B cell (primary cell): Measurements from ENCODE around the gene ABHD2. TPM values are rescaled to one million over a fixed set of nuclear protein-coding genes. Genes with fewer than 3 reads are reported as not detected.

Experiments
- ATAC-seq: fragments of 200-7000 bp; cut with Tn5 transposase; one replicate; pipeline ENCODE4 v1.10.0; 2021; ENCODE audit warnings: low read depth, mild to moderate bottlenecking, moderate number of reproducible peaks, moderate library complexity
- CTCF ChIA-PET: fragments of 350-600 bp; sonication (Branson Sonifier 250); formaldehyde crosslinking; loops from one replicate; lab custom pipeline; 2021; ENCODE audit warnings: antibody characterized with exemption, inconsistent platforms; lab: Charles Lee
- POLR2A ChIA-PET: fragments of 350-600 bp; sonication (Branson Sonifier 250); formaldehyde crosslinking; loops from one replicate; lab custom pipeline; 2021; ENCODE audit warnings: antibody characterized with exemption; lab: Charles Lee
- DNase-seq: peaks from one replicate; pipeline ENCODE4 v3.0.0; 2013
- H2AFZ ChIP-seq: 2 replicates; pipeline ENCODE4 v1.6.1; 2012; ENCODE audit warnings: mild to moderate bottlenecking, low read depth, low read length; ENCODE audit not compliant: insufficient read depth, poor library complexity, severe bottlenecking
- H3K27ac ChIP-seq, 2 donors: 1 replicate in 1 of 2; 2 replicates in 1 of 2; pipeline ENCODE4 v1.5.1; 2012 to 2013; ENCODE audit warnings: low read length in 2 of 2, mild to moderate bottlenecking in 2 of 2, moderate library complexity in 1 of 2
- H3K27me3 ChIP-seq, 4 experiments: fragments of 200-600 bp in 1 of 4; sonication (generic) in 1 of 4; replicated peaks in 1 of 4; 1 replicate in 2 of 4; 2 replicates in 2 of 4; pipeline versions ENCODE4 v1.6.1 to v1.7.0; 2013 to 2016; ENCODE audit warnings: low read length in 3 of 4, mild to moderate bottlenecking in 2 of 4, mixed read lengths in 1 of 4, moderate library complexity in 1 of 4; ENCODE audit not compliant: insufficient read depth in 4 of 4, control insufficient read depth in 3 of 4; ENCODE audit errors: control extremely low read depth in 1 of 4
- H3K36me3 ChIP-seq, 2 experiments: replicated peaks in 1 of 2; 1 replicate in 1 of 2; 2 replicates in 1 of 2; pipeline versions ENCODE4 v1.6.1 to v1.7.1; 2013; ENCODE audit warnings: low read length in 1 of 2; ENCODE audit not compliant: insufficient read depth in 2 of 2, control insufficient read depth in 1 of 2; ENCODE audit errors: control extremely low read depth in 1 of 2, extremely low read depth in 1 of 2
- H3K4me1 ChIP-seq, 2 donors: fragments of 200-600 bp in 1 of 2; sonication (generic) in 1 of 2; 1 replicate in 1 of 2; 2 replicates in 1 of 2; pipeline versions ENCODE4 v1.5.1 to v1.6.1; 2013 to 2017; ENCODE audit warnings: low read length in 2 of 2; ENCODE audit not compliant: control insufficient read depth in 2 of 2, insufficient read depth in 2 of 2
- H3K4me2 ChIP-seq: replicated peaks from 2 replicates; pipeline ENCODE3; 2012; ENCODE audit warnings: mild to moderate bottlenecking, low read depth, low read length; ENCODE audit not compliant: poor library complexity, severe bottlenecking
- H3K4me3 ChIP-seq, 5 experiments: fragments of 200-600 bp in 1 of 5; sonication (generic) in 1 of 5; 1 replicate in 3 of 5; 2 replicates in 2 of 5; pipeline versions ENCODE4 v1.5.1 to v1.7.0; 2011 to 2016; ENCODE audit warnings: low read length in 4 of 5, mild to moderate bottlenecking in 4 of 5, low read depth in 2 of 5, control low read depth in 1 of 5, moderate library complexity in 1 of 5; ENCODE audit not compliant: insufficient read depth in 1 of 5; ENCODE audit errors: control extremely low read depth in 1 of 5, extremely low read depth in 1 of 5
- H3K79me2 ChIP-seq: fragments of 200-600 bp; sonication (generic); one replicate; pipeline ENCODE4 v1.6.0; 2016; ENCODE audit warnings: low read length; ENCODE audit not compliant: control insufficient read depth, insufficient read depth
- H3K9ac ChIP-seq: fragments of 200-600 bp; sonication (generic); 2 replicates; pipeline ENCODE4 v1.6.1; 2017; ENCODE audit warnings: mild to moderate bottlenecking, low read length, moderate library complexity
- H3K9me3 ChIP-seq, 3 donors: one replicate each; pipeline versions ENCODE4 v1.6.1 to v1.7.1; 2013; ENCODE audit warnings: low read length in 2 of 3; ENCODE audit not compliant: control insufficient read depth in 2 of 3, insufficient read depth in 1 of 3; ENCODE audit errors: control extremely low read depth in 1 of 3
- H4K20me1 ChIP-seq: 2 replicates; pipeline ENCODE4 v1.6.0; 2012; ENCODE audit warnings: mild to moderate bottlenecking, low read length; ENCODE audit not compliant: insufficient read depth, control insufficient read depth, poor library complexity, severe bottlenecking
- H3K27ac Mint-ChIP-seq: one replicate; pipeline ENCODE4 v1.8.0; 2021; ENCODE audit warnings: mixed read lengths
- H3K27me3 Mint-ChIP-seq: one replicate; pipeline ENCODE4 v1.8.0; 2021; ENCODE audit warnings: mixed read lengths
- H3K4me1 Mint-ChIP-seq: one replicate; pipeline ENCODE4 v1.8.0; 2021; ENCODE audit warnings: mixed read lengths
- H3K4me3 Mint-ChIP-seq: one replicate; pipeline ENCODE4 v1.8.0; 2021; ENCODE audit warnings: mixed read lengths
- H3K9me3 Mint-ChIP-seq: one replicate; pipeline ENCODE4 v1.8.0; 2022; ENCODE audit warnings: mixed read lengths; ENCODE audit not compliant: insufficient read depth
- EZH2 ChIP-seq: IDR thresholded peaks from 2 replicates; pipeline ENCODE4 v1.6.1; 2012; ENCODE audit warnings: borderline replicate concordance, low read depth, mild to moderate bottlenecking, moderate library complexity, low read length; ENCODE audit not compliant: insufficient read depth, poor library complexity, severe bottlenecking
- WGBS: methylation state at CpG from one replicate; pipeline ENCODE4 v1.1.5; 2013; ENCODE audit warnings: missing lambda C conversion rate; ENCODE audit not compliant: insufficient coverage; 5-methylcytosine and 5-hydroxymethylcytosine counted together
- intact Hi-C: fragments of 100-400 bp; cut with micrococcal nuclease; formaldehyde crosslinking; loops from one replicate; pipeline ENCODE4 v1.10.0; 2022
- polyA plus RNA-seq: library from polyadenylated mRNA; depleted of rRNA; stranded (reverse); fragments of >200 nt; gene quantifications from 2 replicates; pipeline ENCODE4 v1.2.3, GENCODE V29; 2012
- total RNA-seq, 2 donors: library from RNA; stranded (reverse); fragments of 120-200 nt in 1 of 2; gene quantifications; 1 replicate in 1 of 2; 2 replicates in 1 of 2; pipeline versions ENCODE4 v1.2.3 to v1.2.4, GENCODE V29; 2013 to 2022
- TF ChIP-seq, protein P1 (sequence below): fragments of 200-600 bp; IDR thresholded peaks from one replicate; pipeline ENCODE4 v1.8.0; 2022; ENCODE audit warnings: antibody characterized with exemption, mild to moderate bottlenecking

The ABHD2 gene
- total and polyA plus RNA-seq, 2 donors (not counting 1 experiment from before 2014, with no cell fraction given): 7.1 to 45.8 TPM

DNA sequence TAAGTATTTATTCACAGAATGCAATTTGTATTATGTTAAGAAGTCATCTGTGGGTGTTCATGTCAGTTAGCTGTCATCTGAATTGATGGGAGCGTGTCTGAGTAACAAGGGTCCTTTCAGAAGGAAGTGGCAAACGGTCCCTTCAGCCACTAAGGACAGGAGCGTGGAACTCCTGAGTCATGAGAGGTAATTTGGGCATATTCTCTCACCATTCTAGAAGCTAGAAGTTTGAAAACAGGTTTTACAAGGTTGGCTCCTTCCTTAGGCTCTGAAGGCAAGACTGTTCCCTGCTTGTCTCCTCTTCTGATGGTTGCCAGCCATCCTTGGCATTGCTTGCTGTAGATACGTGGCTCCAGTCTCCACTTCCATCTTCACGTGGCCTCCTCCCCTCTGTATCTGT, 19.7 kb downstream of the ABHD2 start:
- WGBS: 86% methylated on average over 4 of the region's 5 CpGs
- Histone ChIP-seq H3K4me3 (no peak overlapping the region), H3K4me2 (no peak overlapping the region), H3K9me3 (no peaks in the 10 kb centered on the region), H3K27ac (no peak overlapping the region), H3K27me3 (no peaks in the 10 kb centered on the region), H3K9ac (no peak overlapping the region), H3K36me3 (peaks cover 0 to 14% of the 10 kb centered on the region in 2 experiments), H3K4me1 (no peaks in the 10 kb centered on the region), H4K20me1 (peaks cover 9% of the 10 kb centered on the region), H2AFZ (no peak overlapping the region), H3K79me2 (peaks cover 18% of the 10 kb centered on the region)
- Mint-ChIP-seq H3K4me3 (no peak overlapping the region), H3K27me3 (no peaks in the 10 kb centered on the region), H3K4me1 (peaks cover 4% of the 10 kb centered on the region), H3K27ac (no peak overlapping the region), H3K9me3 (no peaks in the 10 kb centered on the region)
- no peak for ATAC-seq
- DNase-seq: no peak
- intact Hi-C loops: no loop called here
- ChIA-PET POLR2A (no interaction called here), CTCF (interaction anchor here (0.7 to 1.1 kb wide), 2 partner anchors 24 to 70 kb away, joined by 3 to 4 read pairs; no protein-coding TSS in a partner anchor)
- no peak for TF ChIP-seq EZH2
- TF ChIP-seq, protein P1, sequence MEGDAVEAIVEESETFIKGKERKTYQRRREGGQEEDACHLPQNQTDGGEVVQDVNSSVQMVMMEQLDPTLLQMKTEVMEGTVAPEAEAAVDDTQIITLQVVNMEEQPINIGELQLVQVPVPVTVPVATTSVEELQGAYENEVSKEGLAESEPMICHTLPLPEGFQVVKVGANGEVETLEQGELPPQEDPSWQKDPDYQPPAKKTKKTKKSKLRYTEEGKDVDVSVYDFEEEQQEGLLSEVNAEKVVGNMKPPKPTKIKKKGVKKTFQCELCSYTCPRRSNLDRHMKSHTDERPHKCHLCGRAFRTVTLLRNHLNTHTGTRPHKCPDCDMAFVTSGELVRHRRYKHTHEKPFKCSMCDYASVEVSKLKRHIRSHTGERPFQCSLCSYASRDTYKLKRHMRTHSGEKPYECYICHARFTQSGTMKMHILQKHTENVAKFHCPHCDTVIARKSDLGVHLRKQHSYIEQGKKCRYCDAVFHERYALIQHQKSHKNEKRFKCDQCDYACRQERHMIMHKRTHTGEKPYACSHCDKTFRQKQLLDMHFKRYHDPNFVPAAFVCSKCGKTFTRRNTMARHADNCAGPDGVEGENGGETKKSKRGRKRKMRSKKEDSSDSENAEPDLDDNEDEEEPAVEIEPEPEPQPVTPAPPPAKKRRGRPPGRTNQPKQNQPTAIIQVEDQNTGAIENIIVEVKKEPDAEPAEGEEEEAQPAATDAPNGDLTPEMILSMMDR: no peak

DNA sequence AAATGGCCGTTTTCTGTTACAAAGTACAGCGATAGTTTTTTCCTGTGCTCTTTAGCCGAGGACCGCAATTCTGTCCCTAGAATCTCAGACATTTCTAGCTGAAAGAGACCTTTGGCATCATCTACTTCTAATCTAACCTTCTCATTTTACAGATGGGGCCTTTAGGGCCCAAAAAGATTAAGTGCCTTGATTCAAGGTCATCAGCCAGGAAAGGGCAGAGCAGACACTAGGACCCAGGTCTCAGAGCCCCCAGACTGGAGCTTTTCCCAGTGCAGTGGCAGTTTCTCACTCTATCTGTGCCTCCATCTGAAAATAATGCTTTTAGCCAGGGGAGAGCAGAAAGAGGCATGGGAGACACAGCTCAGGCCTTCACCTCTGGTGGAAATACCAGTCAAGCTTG, 20.6 kb downstream of the ABHD2 start:
- ChIA-PET CTCF (interaction anchor here (1.1 kb wide), 1 partner anchor 24 kb away, joined by 4 read pairs; no protein-coding TSS in a partner anchor), POLR2A (no interaction called here)
- Histone ChIP-seq H2AFZ (no peak overlapping the region), H3K9ac (no peak overlapping the region), H4K20me1 (peaks cover 4% of the 10 kb centered on the region), H3K27ac (no peak overlapping the region), H3K4me1 (no peaks in the 10 kb centered on the region), H3K79me2 (peaks cover 11% of the 10 kb centered on the region), H3K9me3 (no peaks in the 10 kb centered on the region), H3K27me3 (no peaks in the 10 kb centered on the region), H3K4me2 (no peak overlapping the region), H3K4me3 (no peak overlapping the region), H3K36me3 (peaks cover 0 to 14% of the 10 kb centered on the region in 2 experiments)
- intact Hi-C loops: no loop called here
- H3K27ac Mint-ChIP-seq: no peak overlapping the region
- ATAC-seq (no peak), DNase-seq (no peak)
- no peaks in the 10 kb centered on the region for H3K27me3 Mint-ChIP-seq
- no peak overlapping the region for H3K4me3 Mint-ChIP-seq
- WGBS: 100% methylated on average over 2 of the region's 4 CpGs
- TF ChIP-seq, protein P1: no peak
- TF ChIP-seq EZH2: no peak
- H3K9me3 Mint-ChIP-seq: no peaks in the 10 kb centered on the region
- peaks cover 4% of the 10 kb centered on the region for H3K4me1 Mint-ChIP-seq
